Measurements from ENCODE around the gene SPATA12.

Gene SPATA12

DNA sequence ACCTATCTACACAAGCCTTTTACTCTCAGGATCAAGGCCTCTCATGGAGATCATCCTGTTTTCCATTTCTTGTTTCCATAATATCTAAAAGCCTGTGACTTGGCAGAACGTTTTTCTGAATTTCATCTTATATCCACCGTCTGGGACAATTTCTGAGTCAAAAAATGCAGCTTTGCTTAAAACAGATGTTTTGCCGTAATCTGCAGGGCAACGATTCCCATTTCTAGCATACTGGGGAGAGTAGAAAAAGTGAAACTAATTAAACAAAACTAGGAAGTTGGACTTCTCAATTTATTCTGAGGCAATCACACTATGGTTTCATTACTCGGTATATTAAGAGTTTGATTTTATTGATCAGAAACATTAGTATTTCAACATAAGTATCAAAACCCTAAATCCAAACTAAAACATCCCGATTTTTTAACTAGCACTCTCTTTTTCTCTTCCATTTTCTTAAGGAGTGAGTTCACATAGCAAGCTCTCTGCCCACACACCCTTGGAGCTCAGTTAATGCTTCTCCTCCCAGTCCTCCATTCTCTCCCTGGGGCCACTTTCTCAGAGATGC lies 33.6 kb downstream of the SPATA12 start:
- TF ChIP-seq, protein P1, sequence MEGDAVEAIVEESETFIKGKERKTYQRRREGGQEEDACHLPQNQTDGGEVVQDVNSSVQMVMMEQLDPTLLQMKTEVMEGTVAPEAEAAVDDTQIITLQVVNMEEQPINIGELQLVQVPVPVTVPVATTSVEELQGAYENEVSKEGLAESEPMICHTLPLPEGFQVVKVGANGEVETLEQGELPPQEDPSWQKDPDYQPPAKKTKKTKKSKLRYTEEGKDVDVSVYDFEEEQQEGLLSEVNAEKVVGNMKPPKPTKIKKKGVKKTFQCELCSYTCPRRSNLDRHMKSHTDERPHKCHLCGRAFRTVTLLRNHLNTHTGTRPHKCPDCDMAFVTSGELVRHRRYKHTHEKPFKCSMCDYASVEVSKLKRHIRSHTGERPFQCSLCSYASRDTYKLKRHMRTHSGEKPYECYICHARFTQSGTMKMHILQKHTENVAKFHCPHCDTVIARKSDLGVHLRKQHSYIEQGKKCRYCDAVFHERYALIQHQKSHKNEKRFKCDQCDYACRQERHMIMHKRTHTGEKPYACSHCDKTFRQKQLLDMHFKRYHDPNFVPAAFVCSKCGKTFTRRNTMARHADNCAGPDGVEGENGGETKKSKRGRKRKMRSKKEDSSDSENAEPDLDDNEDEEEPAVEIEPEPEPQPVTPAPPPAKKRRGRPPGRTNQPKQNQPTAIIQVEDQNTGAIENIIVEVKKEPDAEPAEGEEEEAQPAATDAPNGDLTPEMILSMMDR (IDR thresholded peaks at IDR 0.05) = no peak
- no peaks in the 10 kb centered on the region for H3K9me3 ChIP-seq
- no peak overlapping the region for H3K4me3 ChIP-seq (ENCODE audit: low read depth in 1 of 2, low read length in 1 of 2)
- peaks cover 0 to 4% of the 10 kb centered on the region in 2 experiments for H3K4me1 ChIP-seq (ENCODE audit: control insufficient read depth in 1 of 2, insufficient read depth in 1 of 2, low read depth in 1 of 2, low read length in 1 of 2)
- no peaks in the 10 kb centered on the region for H3K27me3 ChIP-seq
- no peak overlapping the region for H3K27ac ChIP-seq
- no peaks in the 10 kb centered on the region for H3K36me3 ChIP-seq

DNA sequence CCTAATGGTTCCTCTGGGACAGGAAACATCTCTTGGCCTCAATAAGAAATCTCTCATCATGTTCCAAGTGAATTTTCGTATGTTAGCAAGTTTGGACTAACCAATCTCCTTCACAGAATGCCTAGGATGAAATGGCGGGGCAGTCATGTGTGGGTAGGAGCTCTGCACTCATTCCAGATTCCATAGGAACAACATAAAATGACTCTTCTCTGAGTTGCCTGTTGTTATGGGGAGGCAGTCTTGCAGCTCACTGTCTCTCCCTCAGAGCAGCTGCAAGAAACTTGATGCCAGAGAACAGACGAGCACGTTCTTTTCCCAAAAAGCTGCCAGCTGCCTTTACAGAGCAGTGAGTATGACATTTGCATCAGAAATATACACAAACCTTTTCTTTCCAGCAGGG lies 34.1 kb downstream of the SPATA12 start:
- H3K9me3 ChIP-seq = no peaks in the 10 kb centered on the region

DNA sequence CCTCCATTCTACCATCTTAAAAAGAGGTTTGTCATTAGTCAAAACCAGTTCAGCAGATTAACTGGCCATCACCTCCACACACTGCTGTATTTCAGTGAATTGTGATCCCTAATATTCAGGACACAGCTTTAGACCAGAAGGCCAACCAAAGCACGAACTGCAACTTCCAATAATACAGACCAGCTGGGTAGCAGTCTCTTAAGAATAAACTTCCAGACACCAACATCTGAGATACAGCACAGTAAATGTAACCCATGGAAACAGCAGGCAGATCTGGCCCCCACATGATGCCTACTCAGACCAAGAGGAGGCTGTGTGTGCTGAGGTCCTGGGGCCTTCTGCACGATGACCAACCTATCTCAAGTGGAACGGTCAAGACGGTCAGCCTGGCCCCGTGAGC lies 34.9 kb downstream of the SPATA12 start:
- peaks cover 1 to 8% of the 10 kb centered on the region in 2 experiments for H3K4me1 ChIP-seq (ENCODE audit: control insufficient read depth in 1 of 2, insufficient read depth in 1 of 2, low read depth in 1 of 2, low read length in 1 of 2)
- no peak overlapping the region for H3K27ac ChIP-seq
- no peak overlapping the region for H3K4me3 ChIP-seq (ENCODE audit: low read depth in 1 of 2, low read length in 1 of 2)
- no peaks in the 10 kb centered on the region for H3K9me3 ChIP-seq
- H3K27me3 ChIP-seq = no peaks in the 10 kb centered on the region
- no peaks in the 10 kb centered on the region for H3K36me3 ChIP-seq
- TF ChIP-seq, protein P1 (IDR thresholded peaks at IDR 0.05) = no peak

More for the DNA sequence above, 34.1 kb downstream of the SPATA12 start:
- no peak overlapping the region for H3K4me3 ChIP-seq (ENCODE audit: low read depth in 1 of 2, low read length in 1 of 2)
- no peaks in the 10 kb centered on the region for H3K27me3 ChIP-seq
- no peak overlapping the region for H3K27ac ChIP-seq
- TF ChIP-seq, protein P1 (IDR thresholded peaks at IDR 0.05) = no peak
- H3K4me1 ChIP-seq (ENCODE audit: control insufficient read depth in 1 of 2, insufficient read depth in 1 of 2, low read depth in 1 of 2, low read length in 1 of 2) = peaks cover 0 to 4% of the 10 kb centered on the region in 2 experiments
- H3K36me3 ChIP-seq = no peaks in the 10 kb centered on the region

DNA sequence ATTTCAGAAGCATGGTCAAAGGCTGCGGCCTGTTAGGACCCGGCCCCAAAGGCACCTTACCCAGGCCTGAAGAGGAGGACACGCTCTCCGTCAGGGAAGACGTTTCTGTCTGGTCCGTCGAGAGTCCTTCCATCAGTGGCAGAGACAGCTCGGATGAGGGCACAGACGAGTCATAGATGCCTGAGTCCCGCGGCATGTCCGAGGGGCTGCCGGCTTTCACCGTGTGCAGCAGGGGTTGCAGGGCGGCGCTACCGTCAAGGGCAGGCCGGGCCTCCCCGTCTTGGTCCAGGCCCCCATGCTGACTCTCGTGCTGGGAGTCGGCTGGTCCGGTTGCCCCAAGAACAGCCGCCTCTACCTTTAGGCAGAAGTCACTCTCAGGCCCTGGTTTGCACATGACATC lies 37.1 kb downstream of the SPATA12 start:
- Histone ChIP-seq H3K4me1 (ENCODE audit: control insufficient read depth in 1 of 2, insufficient read depth in 1 of 2, low read depth in 1 of 2, low read length in 1 of 2) (peaks cover 7 to 15% of the 10 kb centered on the region in 2 experiments), H3K36me3 (no peaks in the 10 kb centered on the region), H3K27ac (no peak overlapping the region), H3K27me3 (no peaks in the 10 kb centered on the region), H3K9me3 (no peaks in the 10 kb centered on the region), H3K4me3 (ENCODE audit: low read depth in 1 of 2, low read length in 1 of 2) (no peak overlapping the region)
- TF ChIP-seq, protein P1 (IDR thresholded peaks at IDR 0.05) = no peak

DNA sequence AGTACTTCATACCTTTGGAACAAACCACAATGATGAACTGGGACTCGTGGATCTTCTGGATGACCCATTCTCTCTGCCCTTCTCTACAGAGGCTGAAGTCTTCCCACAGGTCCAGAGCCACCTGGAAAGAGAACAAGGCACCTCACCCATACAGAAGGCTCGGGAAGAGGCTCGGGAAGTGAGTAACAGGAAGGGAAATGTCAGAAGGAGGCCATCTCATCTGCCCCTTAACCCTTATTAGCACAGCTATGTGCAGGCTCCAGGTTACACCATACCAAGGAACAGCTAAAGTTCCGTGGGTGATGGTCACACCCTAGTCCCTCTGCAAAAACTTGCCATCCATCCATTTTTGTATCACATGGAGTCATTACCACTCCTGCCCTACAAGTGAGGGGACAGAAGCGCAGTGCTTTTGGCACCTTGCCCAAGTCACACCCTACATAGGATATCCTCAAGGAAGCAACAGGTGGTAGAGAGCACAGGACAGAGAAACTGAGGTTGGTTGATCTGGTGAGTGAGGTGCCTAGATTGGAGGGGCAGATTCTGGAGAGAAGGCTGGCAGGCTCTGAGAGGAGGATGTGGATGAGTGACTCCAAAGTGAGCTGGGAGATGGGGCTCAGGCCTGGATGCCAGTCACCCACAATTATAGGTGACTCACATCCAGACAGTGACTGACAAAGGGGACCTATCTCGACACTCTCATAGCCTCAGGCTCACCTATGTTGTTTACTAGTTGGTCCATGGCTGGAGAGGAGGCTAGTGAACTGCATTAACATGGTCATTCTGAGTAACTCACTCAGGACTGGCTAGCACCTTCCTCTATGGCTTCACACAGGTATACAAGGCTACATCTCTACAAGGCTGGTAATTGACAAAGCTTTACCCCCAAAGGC lies 38.2 kb downstream of the SPATA12 start:
- TF ChIP-seq, protein P1 (IDR thresholded peaks at IDR 0.05) = no peak
- Histone ChIP-seq H3K4me1 (ENCODE audit: control insufficient read depth in 1 of 2, insufficient read depth in 1 of 2, low read depth in 1 of 2, low read length in 1 of 2) (peaks cover 7 to 15% of the 10 kb centered on the region in 2 experiments), H3K27ac (no peak overlapping the region), H3K4me3 (ENCODE audit: low read depth in 1 of 2, low read length in 1 of 2) (no peak overlapping the region), H3K36me3 (no peaks in the 10 kb centered on the region), H3K9me3 (no peaks in the 10 kb centered on the region), H3K27me3 (no peaks in the 10 kb centered on the region)

Data from neutrophil (primary cell).